GM18907 (cell line): ENCODE data around the gene CCNG2.

Source experiments
- ATAC-seq: cut with Tn5 transposase; IDR thresholded peaks from one replicate; pipeline ENCODE4 v1.9.1; 2021; ENCODE audit warnings: mild to moderate bottlenecking, moderate library complexity; ENCODE audit not compliant: unreplicated experiment

Gene CCNG2

DNA sequence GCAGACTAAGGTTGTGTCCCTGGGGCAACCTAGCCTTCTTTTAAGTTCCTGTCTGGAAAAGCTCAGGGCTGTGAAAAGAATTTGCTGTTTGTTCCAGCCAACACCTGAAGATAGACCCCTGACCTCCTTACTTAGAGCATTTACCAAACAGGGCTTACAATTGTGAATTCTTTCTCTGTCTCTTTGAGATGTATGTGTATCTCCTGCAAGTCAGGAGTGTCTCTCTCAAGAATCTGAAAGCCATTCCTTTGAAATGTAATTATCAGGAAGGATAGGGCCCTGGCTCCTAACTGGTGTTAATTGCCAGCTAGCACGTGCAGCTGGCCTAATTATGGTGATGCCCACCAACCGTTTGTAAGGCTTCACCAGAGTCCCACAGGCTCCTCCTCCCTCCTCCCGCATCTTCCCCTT is 18.2 kb downstream of the CCNG2 start:
- ATAC-seq = no peak

DNA sequence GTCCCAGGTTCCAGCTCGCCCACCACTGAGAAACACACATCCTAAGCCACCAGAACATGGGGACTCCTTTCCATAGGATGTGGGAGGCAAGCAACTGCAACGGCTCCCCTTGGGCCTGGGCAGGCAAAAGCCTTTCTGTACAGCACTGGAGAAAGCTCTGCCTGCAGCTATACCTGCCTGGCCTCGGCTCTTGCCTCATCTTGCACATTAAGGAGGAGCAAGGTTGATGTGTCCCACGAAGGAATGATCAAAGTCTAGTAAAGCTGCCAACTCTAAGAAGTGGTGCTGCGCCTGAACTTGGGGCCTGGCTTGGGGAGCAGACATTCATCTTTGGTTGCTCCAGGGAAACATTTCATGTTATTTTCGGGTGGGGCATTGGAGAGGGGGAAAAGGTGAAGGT is 19.6 kb downstream of the CCNG2 start:
- no peak for ATAC-seq

DNA sequence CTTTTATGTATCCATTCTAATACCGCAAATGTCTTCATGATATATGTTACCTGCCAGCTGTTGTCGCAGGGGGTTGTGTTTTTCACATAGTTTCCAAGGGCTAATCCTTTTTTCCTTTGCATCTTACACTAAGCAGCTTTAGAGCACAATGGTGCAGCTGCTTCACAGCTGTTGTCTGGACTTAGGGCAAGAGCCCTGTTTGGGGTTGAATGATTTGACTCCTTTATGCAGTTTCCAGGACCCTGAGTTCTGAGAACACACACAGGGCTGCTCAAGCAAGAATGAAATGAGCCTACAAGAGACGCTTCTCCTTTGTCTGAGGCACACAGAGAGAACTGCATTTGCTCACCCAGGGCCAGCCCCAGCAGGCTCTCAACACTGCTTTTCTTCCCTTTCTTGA is 20.2 kb downstream of the CCNG2 start:
- no peak for ATAC-seq

DNA sequence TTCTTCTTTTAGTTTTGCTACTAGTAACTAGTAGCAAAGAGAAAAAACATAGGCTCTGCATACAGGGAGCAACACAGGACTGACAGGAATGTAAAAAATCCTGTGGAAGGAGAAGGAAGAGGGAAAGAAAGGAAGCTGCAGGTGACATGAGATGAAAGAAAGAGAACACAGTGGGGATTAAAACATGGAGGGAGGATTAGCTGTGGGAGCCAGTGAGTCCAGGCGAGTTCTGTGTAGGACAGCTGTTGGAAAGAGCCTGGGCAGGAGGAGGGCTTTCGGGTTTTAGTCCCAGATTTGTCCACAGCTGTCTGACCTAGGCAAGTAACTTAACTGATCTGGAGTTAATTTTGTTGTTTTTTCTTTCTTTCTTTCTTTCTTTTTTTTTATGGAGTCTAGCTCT is 21.6 kb downstream of the CCNG2 start:
- no peak for ATAC-seq

DNA sequence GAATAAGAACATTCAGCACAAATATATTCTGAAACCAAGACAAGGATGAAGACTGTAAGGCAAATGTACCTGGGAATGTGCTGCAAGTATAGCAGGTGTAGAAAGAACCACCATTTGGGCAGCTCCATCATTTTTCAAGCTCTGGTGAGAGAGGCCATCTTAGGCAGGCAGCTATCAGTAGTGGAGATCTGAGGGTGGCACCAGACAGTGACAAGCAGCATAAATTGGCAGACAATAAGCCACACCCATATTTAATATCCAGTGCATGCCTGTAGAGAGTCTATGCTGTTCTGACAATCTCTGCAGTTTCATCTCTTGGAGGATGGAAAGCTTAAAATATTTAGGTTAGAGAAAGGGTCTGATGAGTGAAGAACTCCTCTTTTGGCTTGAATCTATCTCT is 22.5 kb downstream of the CCNG2 start:
- no peak for ATAC-seq

DNA sequence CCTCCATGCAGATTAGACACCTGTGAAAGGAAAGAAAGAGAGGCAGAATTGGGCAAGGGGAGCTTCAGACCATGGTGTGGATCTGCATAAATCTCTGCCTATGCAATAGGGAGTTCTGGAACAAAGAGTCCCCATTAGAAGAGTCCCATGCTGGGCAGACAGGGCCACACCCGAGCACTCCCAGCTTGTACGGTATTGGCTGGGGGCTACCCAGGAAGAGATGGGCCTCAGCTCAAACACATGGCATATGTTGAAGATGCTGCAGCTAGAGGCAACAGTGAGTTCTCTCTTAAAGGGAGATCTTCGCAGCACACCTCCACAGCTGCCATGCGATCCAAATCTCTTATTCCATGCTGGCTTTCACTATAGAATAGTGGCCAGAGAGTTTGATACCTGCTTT is 24.7 kb downstream of the CCNG2 start:
- ATAC-seq = no peak

DNA sequence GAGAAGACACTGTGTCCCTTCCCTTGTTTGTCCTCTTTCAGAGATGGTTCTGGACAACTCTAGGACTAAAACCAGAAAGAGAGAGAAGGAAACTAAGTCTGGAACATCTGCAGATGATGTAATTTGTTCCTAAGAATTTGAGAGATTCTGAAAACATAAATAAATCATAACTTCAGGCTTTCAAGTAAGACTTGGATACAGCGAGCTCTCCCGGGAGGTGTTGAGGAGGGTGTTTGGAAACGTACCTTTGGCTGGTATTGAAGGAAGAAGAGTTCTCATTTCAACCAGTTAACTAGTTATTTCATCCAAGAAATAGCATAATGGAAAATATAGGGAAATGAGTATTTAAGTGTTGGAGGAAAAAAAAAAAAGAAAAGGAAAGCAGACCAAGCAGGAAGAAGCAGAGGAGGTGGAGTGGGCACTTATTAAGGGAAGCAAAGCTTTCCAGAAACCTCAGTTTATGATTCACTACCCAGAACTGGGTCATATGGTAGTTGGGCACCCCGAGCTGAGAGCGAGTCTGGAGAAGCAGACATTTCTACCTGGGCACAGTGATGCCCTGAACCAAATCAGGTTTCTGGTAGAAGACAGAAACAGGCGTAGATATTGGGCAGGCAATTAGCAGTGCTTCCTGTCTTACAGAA is 26.9 kb downstream of the CCNG2 start:
- ATAC-seq = no peak

DNA sequence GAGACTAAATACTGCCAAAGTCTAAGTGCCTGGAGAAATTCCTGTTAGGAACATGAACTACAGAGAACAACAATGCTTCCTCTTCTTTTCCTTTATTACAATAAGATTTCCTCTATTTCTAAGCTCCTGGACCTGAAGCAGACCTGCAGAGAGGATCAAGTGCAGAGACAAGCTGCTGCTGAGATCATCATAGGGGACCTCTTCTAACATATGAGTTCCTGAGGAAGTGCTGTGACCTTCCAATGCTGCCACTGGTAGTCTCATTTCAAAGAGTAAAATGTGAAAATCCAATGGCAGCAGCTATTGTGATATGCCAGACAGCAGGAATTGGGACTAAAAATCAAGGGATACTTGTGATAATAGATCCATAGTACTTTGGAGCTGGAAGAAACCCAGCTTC is 28.0 kb downstream of the CCNG2 start:
- no peak for ATAC-seq

DNA sequence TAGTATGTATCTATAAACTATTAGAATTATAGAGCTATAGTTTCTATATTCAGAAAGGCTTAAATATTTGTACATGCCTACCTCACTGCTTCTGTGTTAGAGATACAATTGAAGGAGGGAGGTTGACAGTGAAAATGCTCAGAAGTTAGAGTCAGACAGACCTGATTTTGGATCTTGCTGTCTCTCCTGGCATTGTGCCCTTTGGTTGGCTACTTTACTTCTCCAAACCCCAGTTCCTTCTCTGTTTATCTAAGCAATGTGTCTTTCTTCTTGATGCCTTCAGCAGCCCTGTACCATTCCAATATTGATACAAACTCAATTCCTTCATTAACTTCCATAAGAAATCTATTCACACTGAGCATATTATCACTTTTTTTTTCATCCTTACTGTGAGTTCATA is 28.7 kb downstream of the CCNG2 start:
- ATAC-seq = no peak

DNA sequence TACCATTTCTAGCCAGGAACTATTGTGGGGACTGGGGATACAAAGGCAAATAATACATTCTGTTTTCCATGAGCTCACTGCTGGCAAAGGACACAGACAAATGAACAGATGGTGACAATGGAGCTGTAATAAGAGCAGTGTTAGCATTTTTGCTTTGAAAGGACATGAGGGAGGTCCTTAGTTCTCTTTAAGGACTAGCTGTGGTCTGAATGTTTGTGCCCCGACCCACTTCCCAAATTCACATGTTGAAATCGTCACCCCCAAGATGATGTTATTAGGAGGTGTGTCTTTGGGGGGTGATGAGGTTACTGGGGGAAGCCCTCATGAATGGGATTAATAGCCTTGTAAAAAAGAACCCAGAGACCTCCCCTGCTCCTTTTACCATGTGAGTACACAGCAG is 30.3 kb downstream of the CCNG2 start:
- no peak for ATAC-seq

DNA sequence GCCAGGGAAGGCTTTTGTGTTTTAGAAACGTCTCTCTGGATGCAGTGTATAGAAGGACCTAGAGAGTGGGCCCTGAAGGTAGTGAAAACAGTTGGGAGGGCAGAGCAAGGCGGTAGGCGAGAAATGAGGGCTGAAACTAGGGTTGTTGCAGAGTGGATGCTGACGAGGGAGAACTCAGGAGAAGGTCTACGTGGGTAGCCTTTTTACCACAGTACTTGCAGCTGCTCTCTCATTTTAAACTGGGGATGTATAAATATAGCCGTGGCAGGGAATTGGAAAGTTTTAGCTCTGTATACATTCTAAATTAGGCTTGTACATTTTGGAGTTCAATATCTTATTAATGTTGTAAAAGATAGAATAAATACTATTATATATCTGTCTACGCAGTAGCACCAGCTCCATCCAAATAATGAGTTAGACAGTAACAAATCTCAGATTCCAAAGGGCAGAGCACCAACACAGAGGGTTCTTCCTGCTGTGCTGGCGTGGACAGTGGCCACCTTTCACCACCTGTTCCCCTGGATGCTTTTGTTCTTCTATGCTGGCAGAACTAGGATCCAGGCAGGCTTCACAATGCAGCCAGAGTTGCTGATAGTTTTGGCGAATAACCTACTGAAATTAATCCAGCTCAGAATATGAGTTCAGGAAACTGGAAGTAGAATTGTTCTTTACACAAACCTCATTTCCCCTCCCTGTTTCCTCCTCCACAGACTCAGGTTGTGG is 31.7 kb downstream of the CCNG2 start:
- ATAC-seq = no peak

DNA sequence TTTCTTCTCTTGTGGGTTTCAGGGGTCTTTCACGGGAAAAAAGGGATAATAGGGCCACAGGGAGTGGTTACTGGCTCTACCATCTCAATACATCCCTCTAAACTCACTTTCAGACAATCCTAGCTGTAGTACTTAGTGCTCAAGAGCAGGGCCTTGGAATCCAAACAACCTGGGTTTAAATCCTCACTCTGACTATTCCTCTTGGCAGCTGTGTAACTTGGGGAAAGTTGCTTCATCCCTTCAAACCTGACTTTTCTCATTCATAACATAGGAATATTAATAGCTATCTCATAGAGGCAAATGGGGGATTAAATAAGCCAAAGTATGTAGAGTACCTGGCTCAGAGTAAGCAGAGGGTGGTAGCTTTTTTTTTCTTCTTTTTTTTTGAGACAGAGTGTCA is 32.4 kb downstream of the CCNG2 start:
- no peak for ATAC-seq

DNA sequence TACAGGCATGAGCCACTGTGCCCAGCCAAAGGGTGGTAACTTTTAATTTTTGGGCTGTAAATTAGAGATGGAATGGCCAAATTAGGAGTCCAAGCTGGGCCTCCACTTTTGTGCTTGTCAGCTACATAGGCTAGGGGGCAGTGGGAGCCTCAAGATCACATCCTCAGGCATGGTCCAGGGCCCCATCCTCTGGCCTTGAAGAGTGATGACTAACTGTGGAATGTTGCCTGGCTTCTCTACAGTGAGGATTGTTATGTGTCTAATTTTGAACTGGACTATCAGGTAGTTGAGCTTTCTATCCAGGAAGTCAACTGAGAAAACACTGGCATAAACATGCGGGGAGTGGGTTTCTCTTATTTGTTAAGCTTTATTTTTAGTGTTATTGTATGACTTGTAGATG is 33.0 kb downstream of the CCNG2 start:
- no peak for ATAC-seq

DNA sequence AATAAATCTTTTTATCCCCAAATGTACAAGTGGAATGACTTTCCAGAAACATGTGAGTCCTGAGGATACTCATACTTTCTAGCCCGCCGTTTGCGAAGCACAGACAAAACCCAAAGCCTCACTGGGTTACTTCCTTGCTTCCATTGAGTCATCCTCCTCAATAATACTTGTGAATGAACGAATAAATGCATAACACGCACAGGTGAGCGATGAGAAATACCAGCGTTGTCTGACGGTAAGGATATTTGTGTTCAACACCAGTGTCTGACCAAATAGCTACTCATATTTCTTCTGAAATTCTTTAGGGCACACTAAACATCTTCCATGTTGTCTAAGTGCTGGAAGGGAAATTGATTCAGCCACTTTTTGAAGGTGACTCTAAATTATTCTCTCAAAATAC is 36.0 kb downstream of the CCNG2 start:
- ATAC-seq = no peak

DNA sequence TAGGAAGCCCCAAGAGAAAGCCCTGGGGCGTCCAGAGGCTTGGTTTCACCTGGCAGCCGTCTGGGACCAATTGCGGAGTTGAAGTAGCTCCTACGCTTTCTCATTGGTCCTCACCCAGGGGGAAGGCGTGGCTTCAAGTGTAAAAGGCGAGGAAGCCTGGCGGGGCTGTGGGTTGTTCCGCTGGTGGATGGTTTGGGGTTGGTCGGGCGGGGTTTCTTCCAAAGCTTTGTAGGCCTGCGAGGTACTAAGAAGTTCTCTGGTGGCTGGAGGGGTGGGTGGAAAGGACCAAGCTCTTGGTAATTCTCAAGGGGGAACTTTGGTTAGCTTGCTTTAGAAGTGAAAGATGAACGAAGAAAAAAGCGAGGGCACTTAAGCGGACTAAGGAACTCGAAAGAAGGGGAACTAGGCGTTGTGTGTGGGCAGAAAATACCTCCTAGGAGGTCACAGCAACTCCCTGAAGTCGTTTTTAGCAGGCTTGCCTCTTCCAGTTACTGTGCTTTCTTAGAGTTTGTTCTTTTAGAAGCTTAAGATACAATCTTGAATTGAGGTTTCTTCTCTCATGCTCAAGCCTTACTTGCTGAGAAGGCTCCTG is 36.6 kb downstream of the CCNG2 start:
- ATAC-seq = peak; percentile 96

DNA sequence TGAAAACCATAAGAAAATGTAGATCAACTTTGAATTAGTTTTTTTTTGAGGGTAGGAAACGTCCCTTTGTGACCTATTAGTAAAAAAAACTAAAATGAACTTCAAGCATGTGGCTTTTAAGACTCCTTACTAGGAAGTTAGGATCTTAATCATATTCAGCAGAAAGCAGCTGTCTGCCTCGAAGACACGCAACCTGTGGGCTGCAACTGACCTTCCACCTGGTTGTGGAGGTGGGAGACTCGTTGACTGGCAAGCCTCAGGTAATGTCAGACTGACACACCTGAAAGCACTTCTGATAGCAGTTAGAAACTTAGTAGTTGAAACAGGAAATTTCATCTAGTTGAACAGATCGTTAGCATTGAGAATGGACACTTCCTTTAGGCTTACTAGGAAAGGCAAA is 37.4 kb downstream of the CCNG2 start:
- ATAC-seq = no peak

DNA sequence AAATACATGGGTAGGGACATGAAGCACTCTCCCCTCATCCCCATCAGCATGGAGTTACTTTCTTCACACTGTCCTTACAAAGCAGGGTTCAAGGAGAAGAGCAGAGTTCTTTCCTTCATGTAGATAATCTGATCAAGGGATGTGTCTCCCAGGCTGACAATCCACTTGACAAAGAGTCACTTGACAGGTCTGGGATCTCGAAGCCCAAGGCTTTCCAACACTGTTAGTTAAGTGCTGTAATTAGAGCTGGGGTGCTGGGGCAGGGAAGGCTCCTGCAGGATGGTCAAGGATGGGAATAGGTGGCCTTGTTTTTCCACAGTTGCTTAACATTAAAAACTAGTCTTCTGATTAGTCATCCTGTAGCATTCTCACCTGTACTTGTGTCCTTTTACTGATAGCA is 38.0 kb downstream of the CCNG2 start:
- ATAC-seq = no peak

DNA sequence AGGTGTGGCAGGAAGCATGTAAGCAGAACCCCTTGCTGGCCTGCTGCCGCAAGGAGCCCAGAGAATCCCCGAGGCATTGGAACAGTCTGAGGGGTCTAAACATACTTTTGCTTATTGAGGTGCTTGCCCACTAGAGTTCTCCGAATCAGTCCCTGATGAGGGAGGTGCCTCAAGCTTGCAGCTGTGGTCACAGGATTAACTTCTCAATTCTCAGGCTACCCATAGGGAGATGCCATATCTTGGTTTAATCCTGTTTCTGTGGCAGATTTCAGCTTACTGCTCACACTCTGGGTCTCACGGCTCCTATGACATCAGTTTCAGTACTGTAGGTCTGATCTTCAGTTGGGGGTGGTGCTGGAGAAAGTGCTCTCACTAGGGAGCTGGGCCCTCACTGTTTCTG is 39.9 kb downstream of the CCNG2 start:
- ATAC-seq = no peak

DNA sequence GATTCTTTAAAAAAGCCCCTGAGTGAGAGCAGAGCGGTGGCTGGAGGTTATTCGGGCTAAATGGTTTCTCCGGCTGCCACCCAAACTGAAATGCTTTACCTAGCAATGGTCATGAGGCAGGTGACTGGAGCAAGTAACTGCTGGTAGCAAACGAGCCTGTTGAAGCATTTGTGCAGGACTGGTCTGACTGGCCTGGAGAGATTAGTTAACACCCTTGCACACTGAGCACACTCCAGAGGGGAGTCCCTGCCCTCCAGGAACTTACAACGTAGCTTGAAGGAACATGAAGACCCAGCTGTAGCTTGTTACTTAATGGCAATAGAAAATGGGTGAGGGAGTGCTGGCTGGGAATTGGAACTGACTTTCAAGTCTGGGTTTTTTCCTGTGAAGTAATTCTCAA is 40.4 kb downstream of the CCNG2 start:
- ATAC-seq = no peak

DNA sequence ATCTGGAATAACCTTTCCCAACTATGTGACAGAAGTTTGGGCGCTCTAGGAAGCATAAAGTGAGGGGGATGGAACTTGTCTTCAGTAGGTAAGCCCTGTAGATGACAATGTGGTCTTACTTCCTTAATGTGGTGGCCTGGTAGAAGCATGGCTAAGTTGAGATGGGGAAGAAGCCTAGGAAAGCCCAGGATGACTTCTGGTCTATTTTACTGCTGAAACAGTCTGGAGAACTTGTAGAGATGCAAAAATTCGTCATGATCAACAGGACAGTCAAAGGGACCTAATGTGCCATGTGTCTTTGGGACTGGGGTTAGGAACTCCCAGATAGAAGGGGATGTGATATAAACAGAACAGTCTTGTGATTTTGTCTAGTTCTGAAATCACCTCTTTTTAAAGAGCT is 40.8 kb downstream of the CCNG2 start:
- no peak for ATAC-seq

DNA sequence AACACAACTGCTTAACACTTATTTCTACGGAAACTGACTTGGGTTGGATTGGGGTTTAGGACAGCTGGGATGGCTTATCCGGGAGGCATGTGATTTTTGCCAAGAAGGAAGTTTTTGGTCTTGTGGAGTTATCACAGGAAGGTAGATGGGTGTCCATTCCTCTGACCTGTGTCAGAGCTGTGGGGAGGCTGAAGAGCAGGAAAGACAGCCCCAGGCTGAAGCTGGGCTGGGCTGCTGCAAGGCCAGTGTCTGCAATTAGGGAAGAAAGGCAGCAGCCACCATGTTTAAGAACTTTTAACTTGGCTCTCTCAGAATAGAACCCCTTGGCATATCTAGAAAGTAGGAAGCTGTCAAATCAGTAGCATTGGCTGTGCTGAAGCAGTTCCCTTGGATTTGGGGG is 42.3 kb downstream of the CCNG2 start:
- ATAC-seq = no peak

DNA sequence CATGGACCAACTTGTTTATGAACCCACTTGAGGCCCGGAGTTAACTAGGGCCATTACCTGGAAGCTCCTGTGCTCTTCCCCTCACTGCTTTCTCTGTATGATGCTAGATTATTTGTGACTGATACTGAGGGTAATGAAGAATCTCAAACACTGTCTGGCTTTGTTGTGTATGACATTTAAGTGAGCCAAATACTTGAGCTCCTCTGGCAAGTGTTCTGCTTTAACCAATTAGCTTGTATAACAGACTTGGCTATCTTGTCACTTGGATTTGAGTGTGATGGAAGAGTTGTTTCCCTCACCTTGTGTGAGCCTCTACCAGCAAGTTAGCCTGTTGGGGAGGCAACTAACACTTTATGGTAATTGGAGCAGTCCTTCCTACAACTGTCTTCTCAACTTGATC is 42.7 kb downstream of the CCNG2 start:
- no peak for ATAC-seq

DNA sequence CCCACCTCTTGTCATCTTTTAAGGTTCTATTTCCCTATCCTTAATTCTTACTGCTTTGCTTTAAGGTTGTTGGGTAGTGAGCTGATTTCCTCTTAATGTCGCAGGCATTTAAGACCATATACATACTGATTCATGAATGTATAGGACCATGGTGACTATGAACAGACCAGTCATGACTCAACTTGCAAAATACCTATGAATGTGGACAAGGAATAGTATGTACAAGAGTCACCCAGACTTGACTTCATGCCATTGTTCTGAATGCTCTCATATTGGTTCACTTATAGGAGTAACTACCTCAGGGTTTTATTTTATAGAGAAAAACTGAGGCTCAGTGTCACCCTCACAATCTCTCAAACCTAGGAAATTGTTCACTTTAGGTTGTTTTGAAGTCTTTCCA is 44.3 kb downstream of the CCNG2 start:
- ATAC-seq = no peak
